ENCODE measurements around the gene PGAP6. TPM values are rescaled to one million over a fixed set of nuclear protein-coding genes. Genes with fewer than 3 reads are reported as not detected.
"Not testable (repeated sequence)": the region's sequence is repeated elsewhere in the genome, so short reads cannot be mapped to it uniquely, and the experiment has no call there.

The PGAP6 gene
- total RNA-seq, 1 donor from 2014 or later = 44.2 TPM

- Histone ChIP-seq H3K27me3 (ENCODE audit: control insufficient read depth, insufficient read depth, low read length) (no peaks in the 10 kb centered on the region), H3K36me3 (ENCODE audit: control insufficient read depth, insufficient read depth, low read length) (peaks cover 3% of the 10 kb centered on the region), H3K4me3 (ENCODE audit: low read depth, low read length) (peak overlapping the region; percentile 62)
- no peak for TF ChIP-seq CTCF (IDR thresholded peaks at IDR 0.05; ENCODE audit: insufficient read depth, low read length, severe bottlenecking)
- DNase-seq (ENCODE audit: low read depth) = no peak
- FAIRE-seq = no peak
These were observed 29.8 kb downstream of the PGAP6 start for GRCh38 chr16:351804-352520.

- DNase-seq (ENCODE audit: low read depth) (no peak), FAIRE-seq (no peak)
- Histone ChIP-seq H3K4me3 (ENCODE audit: low read depth, low read length) (no peak overlapping the region), H3K27me3 (ENCODE audit: control insufficient read depth, insufficient read depth, low read length) (no peaks in the 10 kb centered on the region), H3K36me3 (ENCODE audit: control insufficient read depth, insufficient read depth, low read length) (peaks cover 8% of the 10 kb centered on the region)
- no peak for TF ChIP-seq CTCF (IDR thresholded peaks at IDR 0.05; ENCODE audit: insufficient read depth, low read length, severe bottlenecking)
These were observed 31.6 kb downstream of the PGAP6 start for GRCh38 chr16:350203-350602.

GRCh38 chr16:349211-349610, 32.6 kb downstream of the PGAP6 start:
- Histone ChIP-seq H3K36me3 (ENCODE audit: control insufficient read depth, insufficient read depth, low read length) (peaks cover 10% of the 10 kb centered on the region), H3K4me3 (ENCODE audit: low read depth, low read length) (no peak overlapping the region), H3K27me3 (ENCODE audit: control insufficient read depth, insufficient read depth, low read length) (no peaks in the 10 kb centered on the region)
- no peak for TF ChIP-seq CTCF (IDR thresholded peaks at IDR 0.05; ENCODE audit: insufficient read depth, low read length, severe bottlenecking)
- FAIRE-seq = no peak
- DNase-seq (ENCODE audit: low read depth) = no peak

GRCh38 chr16:348495-348894, 33.3 kb downstream of the PGAP6 start:
- H3K4me3 ChIP-seq (ENCODE audit: low read depth, low read length); H3K27me3 ChIP-seq (ENCODE audit: control insufficient read depth, insufficient read depth, low read length); DNase-seq (ENCODE audit: low read depth); FAIRE-seq: not testable (repeated sequence)
- H3K36me3 ChIP-seq (ENCODE audit: control insufficient read depth, insufficient read depth, low read length) = peaks cover 10% of the 10 kb centered on the region

- Histone ChIP-seq H3K36me3 (ENCODE audit: control insufficient read depth, insufficient read depth, low read length) (peaks cover 15% of the 10 kb centered on the region), H3K27me3 (ENCODE audit: control insufficient read depth, insufficient read depth, low read length) (no peaks in the 10 kb centered on the region), H3K4me3 (ENCODE audit: low read depth, low read length) (no peak overlapping the region)
- peak; percentile 30 for DNase-seq (ENCODE audit: low read depth)
- no peak for TF ChIP-seq CTCF (IDR thresholded peaks at IDR 0.05; ENCODE audit: insufficient read depth, low read length, severe bottlenecking)
- FAIRE-seq = no peak
These were observed 34.6 kb downstream of the PGAP6 start for GRCh38 chr16:347203-347602.

- FAIRE-seq (no peak), DNase-seq (ENCODE audit: low read depth) (peak; percentile 92)
- no peak for TF ChIP-seq CTCF (IDR thresholded peaks at IDR 0.05; ENCODE audit: insufficient read depth, low read length, severe bottlenecking)
- Histone ChIP-seq H3K4me3 (ENCODE audit: low read depth, low read length) (no peak overlapping the region), H3K36me3 (ENCODE audit: control insufficient read depth, insufficient read depth, low read length) (peaks cover 15% of the 10 kb centered on the region), H3K27me3 (ENCODE audit: control insufficient read depth, insufficient read depth, low read length) (no peaks in the 10 kb centered on the region)
These were observed 35.2 kb downstream of the PGAP6 start for GRCh38 chr16:346587-346986.
